A673 (cell line): ENCODE results near the gene ADGRA1.

Experiments used
- EZH2 ChIP-seq: fragments of 200-600 bp; sonication (generic); IDR thresholded peaks from 2 replicates; pipeline ENCODE4 v1.6.1; 2017; ENCODE audit warnings: borderline replicate concordance, low read depth, mild to moderate bottlenecking, mixed read lengths, antibody characterized with exemption, low read length; ENCODE audit not compliant: poor library complexity, severe bottlenecking
- TF ChIP-seq, protein P1 (sequence below): fragments of 300-800, 200-600 bp; sonication (generic); conservative IDR thresholded peaks from 2 replicates; pipeline ENCODE4 v1.5.1; 2017; ENCODE audit warnings: low read depth, mild to moderate bottlenecking, antibody characterized with exemption, low read length, moderate library complexity, mixed read lengths

DNA sequence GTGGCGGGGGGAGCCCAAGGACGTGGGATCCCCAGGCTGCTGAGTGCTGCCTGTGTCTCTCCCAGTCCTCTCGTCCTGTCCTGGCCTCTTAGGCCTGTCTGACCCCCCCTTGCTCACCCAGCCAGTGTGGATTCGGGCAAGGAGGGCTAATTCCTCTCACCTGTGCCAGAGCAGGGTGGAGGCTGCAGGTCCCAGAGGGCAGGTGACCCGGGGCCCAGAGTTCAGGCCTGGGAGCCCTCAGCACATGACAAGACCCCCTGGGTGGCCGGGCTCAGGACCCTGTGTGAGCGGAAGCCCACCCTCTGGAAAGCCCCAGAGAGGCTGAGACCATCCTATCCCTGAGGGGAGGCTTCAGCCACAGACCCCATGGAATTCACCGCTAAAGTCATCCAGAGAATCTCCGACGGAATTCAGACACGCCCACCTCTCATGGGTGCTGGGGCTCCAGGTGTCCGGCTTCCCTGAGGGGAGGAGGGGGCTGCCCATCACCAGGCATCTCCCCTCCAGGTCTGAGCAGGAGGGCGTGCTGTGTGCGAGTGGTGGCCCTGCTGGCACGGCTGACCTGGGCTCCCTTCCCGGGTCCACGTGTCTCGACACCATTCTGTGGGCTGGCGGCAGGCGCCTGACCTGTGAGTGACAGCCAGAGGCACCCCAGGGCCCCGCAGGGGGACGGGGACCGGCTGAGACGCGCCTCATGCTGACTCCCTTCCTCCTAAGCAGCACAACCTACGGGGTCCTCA is 77.3 kb downstream of the ADGRA1 start:
- TF ChIP-seq, protein P1, sequence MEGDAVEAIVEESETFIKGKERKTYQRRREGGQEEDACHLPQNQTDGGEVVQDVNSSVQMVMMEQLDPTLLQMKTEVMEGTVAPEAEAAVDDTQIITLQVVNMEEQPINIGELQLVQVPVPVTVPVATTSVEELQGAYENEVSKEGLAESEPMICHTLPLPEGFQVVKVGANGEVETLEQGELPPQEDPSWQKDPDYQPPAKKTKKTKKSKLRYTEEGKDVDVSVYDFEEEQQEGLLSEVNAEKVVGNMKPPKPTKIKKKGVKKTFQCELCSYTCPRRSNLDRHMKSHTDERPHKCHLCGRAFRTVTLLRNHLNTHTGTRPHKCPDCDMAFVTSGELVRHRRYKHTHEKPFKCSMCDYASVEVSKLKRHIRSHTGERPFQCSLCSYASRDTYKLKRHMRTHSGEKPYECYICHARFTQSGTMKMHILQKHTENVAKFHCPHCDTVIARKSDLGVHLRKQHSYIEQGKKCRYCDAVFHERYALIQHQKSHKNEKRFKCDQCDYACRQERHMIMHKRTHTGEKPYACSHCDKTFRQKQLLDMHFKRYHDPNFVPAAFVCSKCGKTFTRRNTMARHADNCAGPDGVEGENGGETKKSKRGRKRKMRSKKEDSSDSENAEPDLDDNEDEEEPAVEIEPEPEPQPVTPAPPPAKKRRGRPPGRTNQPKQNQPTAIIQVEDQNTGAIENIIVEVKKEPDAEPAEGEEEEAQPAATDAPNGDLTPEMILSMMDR: no peak
- TF ChIP-seq EZH2: no peak
